RCC 7860 (cell line): Measurements from ENCODE around the gene NGEF.
"Not testable (repeated sequence)": the region's sequence is repeated elsewhere in the genome, so short reads cannot be mapped to it uniquely, and the experiment has no call there.

Source experiments
- DNase-seq: peaks from one replicate; pipeline ENCODE4 v3.0.0-alpha.2; 2015; ENCODE audit warnings: low spot score
- FAIRE-seq: peaks from 2 replicates; lab custom pipeline; 2012; peaks lifted over from hg19 to GRCh38; lab: Jason Lieb, UNC

NGEF gene, protein sequence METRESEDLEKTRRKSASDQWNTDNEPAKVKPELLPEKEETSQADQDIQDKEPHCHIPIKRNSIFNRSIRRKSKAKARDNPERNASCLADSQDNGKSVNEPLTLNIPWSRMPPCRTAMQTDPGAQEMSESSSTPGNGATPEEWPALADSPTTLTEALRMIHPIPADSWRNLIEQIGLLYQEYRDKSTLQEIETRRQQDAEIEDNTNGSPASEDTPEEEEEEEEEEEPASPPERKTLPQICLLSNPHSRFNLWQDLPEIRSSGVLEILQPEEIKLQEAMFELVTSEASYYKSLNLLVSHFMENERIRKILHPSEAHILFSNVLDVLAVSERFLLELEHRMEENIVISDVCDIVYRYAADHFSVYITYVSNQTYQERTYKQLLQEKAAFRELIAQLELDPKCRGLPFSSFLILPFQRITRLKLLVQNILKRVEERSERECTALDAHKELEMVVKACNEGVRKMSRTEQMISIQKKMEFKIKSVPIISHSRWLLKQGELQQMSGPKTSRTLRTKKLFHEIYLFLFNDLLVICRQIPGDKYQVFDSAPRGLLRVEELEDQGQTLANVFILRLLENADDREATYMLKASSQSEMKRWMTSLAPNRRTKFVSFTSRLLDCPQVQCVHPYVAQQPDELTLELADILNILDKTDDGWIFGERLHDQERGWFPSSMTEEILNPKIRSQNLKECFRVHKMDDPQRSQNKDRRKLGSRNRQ

DNA sequence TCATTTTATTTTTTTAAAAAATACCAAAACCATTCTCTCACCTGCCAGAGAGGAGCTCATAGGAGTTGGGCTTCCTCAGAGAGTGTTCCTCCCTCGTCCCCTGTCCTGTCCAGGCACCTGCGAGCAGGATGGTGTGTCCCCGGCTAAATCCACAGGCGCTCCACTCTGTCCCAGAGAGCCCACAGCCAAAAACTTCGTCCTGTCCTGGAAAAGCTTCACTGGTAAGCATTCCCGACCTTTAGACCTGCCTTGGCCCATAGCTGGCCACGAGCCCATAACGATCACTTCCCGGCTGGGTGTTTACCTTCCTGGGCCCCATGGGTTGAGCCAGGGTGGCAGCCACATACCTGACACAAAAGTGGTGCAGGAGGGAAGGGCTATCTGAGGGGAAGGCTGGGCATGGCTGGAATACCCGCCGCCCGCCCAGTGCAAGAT, at the start of gene NGEF:
NGEF (minus strand) TSS at position 230 of the 435 bp plus-strand sequence. CDS start 38,366 bp downstream, outside the sequence.
- DNase-seq: no peak
- no peak for FAIRE-seq

DNA sequence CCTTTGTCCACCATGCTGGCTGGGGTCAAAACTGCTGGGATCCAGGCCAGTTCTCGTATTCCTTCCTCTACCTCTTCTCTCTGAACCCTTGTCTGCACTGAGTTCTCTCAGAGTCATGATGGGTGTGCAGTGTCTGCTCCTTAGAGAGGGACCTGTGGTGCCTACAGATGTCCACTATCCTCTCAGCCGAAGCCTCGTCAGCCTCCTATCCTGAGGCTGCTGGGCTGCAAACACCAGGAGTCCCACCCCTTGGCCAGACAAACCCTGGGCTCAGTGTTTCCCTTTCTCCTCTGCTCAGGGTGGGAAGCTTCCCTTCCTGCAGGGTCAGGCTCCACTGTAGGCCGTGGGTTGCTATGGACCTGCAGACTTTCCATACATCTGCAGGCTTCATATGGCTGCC, 49.4 kb upstream of the NGEF start:
- FAIRE-seq: no peak
- no peak for DNase-seq

DNA sequence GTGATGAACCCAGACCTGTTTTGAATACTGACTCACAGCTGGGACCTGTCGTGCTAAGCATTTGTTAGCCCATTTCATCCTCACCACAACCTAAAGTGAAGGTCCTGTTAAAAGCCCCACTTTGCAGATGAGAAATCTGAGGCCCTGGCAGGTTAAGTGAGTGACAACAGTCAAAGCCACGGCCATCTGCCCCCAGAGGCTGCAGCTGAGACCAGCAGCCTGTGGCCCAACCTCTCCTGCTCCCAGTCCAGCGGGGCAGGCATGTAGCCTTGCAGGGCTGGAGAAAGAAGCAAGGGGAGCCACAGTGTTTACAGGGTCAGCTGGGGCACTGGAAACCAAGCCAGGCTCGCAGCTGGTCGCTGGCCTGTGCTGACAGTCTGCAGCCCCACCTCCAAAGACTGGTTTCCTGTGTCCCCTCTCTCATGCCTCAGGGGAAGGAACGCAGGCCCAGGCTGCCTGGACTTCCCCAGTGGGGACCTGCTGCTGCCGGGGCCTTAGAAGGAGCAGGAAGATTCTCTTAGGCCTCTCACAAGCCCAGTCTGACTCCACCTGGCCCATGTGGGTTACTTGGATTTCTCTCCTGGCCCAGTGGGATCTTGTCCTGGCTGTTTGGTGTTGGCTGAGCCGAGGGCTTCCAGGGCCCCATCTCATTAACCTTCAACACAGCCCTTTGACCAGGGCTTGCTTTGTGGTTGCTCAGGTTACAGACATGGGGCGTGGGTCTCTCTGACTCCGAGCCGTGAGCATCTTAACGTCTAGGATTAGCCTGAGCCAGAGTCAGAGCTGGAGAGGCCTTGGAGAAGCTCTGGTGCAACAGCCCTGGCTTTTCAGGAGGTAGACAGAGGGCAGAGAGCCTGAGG, 48.8 kb upstream of the NGEF start:
- DNase-seq (no peak), FAIRE-seq (no peak)

DNA sequence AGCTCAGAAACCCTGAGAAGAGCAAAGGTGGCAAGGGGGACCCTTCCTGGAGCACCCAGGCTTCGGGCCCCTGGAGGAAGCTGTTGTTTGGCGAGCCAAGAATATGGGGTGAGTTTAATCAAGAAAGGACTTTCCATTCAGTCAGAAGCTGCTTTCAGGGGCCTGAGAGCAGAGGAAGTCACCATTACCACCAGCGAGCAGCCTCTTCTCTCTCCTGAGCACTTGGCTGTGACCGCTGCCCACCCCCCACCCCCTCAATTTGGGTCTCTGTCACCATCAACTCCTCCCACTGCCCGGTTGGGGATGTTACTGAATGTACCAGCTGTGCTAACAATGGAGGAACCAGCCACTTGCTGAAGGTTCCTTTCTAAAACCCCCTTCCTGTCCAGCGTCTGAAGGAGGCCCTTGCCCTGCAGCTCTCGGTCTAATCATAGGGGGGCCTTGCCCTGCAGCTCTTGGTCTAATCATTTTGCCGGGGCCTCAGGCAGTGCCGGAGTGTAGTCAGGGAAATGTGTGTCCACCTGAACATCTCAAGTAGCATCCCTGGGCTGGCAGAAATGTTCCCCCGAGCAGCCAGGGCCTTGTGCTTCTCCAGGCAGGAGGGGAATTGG, 48.0 kb upstream of the NGEF start:
- no peak for FAIRE-seq

DNA sequence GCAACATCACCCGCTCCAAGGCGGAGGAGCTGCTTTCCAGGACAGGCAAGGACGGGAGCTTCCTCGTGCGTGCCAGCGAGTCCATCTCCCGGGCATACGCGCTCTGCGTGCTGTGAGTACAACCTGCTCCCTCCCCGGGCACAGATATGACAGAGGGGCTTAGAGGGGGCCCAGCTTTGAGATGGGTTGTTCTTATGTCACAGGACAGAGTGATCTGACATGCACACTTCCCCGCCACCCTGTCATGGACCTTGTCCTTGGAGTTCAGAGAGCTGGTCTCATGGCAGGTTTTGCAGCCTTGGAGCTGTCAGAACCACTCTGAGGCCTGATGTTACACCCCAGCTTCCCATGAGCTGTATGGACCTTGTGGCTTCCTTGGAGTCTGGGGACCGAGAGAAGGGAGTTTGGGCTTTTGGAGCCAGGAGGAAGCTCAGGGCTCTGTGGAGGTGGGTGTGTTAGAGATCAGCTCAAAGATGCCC, 47.5 kb upstream of the NGEF start:
- DNase-seq (no peak), FAIRE-seq (no peak)

More for the DNA sequence above, 48.0 kb upstream of the NGEF start:
- no peak for DNase-seq

- FAIRE-seq: no peak
- no peak for DNase-seq
Observed at GRCh38 chr2:233059797-233060500, 46.9 kb upstream of the NGEF start, which contains the start of gene INPP5D. INPP5D (plus strand) TSS chr2:233060342; CDS start chr2:233060479, 137 bp downstream.

GRCh38 chr2:233059547-233059796, 46.4 kb upstream of the NGEF start:
- DNase-seq: no peak
- no peak for FAIRE-seq

DNA sequence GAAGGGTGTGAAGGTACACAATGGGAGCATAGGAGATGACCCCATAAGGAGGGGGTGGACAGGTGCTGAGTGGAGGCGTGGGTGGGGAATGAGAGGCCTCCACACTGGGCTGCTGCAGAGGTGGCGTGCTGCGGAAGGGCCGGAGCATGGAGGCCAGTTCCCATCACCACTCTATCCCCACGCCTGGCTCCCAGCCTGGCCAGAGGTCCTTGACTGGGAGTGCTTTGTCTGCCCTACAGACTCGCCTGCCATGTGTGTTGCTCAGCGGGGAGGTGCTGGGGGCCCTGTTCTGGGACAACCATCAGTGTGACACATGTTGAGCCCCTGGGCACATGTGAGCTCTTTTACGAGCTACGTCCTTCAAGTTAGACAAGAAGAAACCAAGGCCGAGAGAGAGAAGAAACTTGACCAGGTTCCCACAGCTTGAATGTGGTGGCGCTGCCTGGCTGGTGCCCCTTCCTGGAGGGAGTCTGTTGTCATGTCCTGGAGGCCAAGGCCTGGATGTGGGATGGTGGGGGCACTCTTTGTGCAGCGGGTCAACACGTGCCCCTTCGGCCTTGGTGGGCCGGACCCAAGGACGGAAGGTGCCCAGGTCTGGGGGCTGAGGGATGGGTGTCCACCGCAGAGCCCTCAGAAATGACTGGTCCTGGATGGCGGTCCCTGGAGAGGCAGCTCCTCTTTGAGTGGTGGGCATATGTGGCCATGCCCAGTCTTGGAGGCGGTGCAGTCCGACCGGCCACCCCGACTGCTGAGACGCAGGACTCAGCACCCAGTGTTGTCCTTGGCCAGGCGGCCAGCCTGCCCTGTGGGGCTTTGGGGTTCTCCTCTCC, 45.9 kb upstream of the NGEF start:
- FAIRE-seq (no peak), DNase-seq (no peak)

DNA sequence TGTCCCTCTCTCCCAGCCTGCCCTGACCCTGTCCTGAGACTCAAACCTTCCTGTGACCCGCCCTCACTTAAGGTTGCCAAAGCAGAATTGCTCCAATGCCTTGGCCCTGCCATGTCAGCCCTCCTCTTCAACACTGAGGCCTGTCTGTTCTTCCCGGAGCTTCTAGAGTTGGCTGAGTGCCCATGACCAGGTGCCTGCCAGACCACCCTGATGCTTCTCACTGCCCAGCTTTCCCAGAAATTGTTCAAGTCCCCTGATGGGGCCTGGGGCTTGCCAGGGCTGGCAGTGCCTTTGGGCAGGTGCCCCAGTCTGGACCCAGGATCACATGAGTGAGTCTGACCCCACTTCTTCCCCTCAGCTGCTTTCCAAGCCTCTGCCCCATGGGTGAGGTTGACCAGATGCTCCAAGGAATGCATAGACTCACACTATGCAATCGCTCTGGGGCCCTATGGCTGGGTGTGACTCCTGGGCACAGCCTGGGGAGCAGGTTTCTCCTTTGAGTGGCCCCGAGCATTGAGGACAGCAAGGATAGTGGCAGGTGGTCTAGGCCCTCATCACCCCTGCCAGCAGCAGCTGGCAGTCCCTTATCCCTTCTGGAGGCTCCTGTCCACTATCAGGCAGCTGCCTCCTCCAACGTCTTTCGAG, 44.0 kb upstream of the NGEF start:
- no peak for FAIRE-seq
- no peak for DNase-seq

- no peak for FAIRE-seq
- no peak for DNase-seq
Observed at GRCh38 chr2:233055362-233055761, 42.3 kb upstream of the NGEF start.

DNA sequence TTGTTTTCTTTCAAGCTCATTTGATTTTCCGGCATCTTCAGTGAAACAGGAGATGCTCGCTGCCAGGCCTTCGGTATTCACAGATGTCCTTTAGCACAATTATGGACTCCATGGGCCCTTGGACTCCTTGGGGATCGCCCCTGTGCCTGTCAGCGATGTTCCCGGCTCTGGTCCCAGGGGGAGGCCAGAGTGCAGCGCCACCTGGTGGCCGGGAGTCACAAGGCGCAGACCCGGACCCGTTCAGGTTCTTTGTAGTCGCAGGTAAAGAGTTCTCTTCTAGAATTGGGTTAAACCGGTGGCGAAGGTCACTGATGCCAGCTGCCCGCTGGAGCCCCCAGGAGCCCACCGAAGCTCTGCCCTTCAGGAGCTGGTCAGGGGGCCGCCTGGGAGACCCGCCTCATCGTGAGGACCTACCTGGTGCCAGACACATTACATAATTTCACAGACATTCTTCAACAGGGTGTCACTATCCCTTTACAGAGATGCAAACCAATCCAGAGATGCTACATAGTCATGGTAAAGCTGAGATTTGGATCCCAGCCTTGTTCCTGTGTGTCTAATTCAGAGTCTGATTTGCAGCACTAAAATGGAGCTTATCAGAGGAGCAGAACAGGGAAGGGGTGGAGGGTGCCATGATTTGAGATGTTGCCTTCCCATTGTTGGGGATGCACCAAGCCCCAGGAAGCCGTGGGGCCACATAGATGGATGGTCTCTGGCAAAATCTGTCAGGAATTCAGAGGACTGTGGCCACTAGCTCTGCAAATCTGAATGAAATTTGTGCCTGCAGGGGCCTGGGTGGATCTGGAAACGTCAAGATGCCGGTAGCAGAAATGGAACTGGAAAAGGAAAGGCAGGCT, 41.1 kb upstream of the NGEF start:
- no peak for FAIRE-seq
- DNase-seq: peak; percentile 45

GRCh38 chr2:233052517-233052916, 39.5 kb upstream of the NGEF start:
- not testable (repeated sequence) for FAIRE-seq, DNase-seq

DNA sequence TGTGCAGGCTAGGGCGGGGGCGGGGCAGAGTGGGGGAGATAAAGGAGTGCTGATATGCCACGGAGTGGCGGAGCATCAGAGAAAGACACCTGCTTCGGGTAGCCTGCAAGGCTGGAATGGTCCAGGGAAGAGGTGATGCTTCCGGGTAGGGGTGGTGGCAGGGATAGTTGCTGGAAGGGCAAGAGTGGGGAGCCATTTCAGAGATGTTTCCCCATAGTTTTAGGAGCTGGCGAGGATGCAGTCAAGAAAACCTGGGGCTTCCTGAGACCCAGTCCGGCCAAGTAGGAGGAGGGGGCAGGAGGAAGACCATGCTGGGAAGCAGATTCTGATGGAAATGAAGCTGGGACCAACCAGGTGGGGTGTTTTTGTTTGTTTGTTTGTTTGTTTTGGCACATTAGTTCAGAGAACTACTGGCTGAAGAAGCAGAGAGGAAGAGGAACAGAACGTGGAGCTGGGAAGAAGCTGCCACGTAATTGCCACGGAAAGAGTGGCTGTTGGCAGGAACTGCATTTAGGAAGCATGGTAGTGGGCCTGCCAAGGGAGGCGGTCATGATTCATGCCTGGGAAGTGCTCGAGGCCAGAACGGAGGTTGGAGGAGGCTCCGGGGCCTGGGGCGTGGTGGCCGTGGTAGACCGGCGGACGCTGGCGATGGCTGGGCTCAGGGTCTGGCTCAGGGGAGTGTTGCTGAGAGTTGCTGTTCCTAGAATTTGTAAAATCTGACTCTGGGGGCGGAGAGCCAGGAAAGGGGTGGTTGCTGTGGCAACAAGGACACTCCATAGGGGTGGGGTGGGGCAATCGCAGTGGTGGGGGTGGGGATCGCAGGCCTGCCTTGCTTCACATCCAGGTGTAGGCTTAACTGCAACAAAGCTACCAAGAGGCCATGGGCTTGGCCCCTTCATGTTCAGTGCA, 38.4 kb upstream of the NGEF start:
- FAIRE-seq (no peak), DNase-seq (no peak)

DNA sequence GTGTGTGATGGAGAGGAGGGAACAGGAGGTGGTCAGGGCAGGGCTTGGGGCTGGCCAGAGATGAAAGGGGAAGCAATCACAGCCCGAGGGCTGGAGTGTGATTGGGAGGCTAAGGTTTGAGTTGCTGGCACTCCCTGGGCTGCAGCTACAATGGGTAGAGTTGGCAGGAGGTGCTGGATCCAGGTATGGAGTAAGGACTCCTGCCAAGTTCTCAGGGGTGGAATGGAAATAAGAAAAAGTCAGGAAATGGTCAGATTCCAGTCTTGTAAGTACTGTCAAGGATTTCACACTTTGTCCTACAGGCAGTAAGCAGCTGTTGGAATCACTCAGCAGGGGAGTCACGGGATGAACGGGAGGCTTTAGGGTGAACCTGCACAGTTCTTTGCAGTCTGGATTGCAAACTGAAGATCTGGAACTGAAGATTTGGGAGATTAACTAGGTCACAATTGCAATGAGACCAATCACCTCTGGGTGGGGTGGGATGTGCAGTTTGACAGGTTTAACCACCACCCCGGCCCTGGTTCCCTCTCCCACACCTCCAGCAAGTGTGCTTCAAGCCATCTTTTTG, 36.2 kb upstream of the NGEF start:
- DNase-seq: no peak
- FAIRE-seq: no peak

GRCh38 chr2:233048569-233049193, 35.6 kb upstream of the NGEF start:
- DNase-seq (no peak), FAIRE-seq (no peak)

GRCh38 chr2:233047667-233048066, 34.6 kb upstream of the NGEF start:
- FAIRE-seq (no peak), DNase-seq (no peak)
